KOPT-K1 (cell line): ENCODE measurements around the gene RBM26.
"Not testable (repeated sequence)": the region's sequence is repeated elsewhere in the genome, so short reads cannot be mapped to it uniquely, and the experiment has no call there.

Source experiments
- H3K27ac ChIP-seq: fragments of 200-600 bp; sonication (generic); 2 replicates; pipeline ENCODE4 v1.5.1; 2016; ENCODE audit warnings: antibody characterized with exemption, mild to moderate bottlenecking, low read depth, low read length; ENCODE audit not compliant: poor library complexity, severe bottlenecking
- H3K36me3 ChIP-seq: fragments of 200-600 bp; sonication (generic); 2 replicates; pipeline ENCODE4 v1.5.1; 2017; ENCODE audit warnings: antibody characterized with exemption, mild to moderate bottlenecking, low read length, moderate library complexity; ENCODE audit not compliant: insufficient read depth
- H3K9me3 ChIP-seq: fragments of 200-600 bp; sonication (generic); 2 replicates; pipeline ENCODE4 v1.5.1; 2017; ENCODE audit warnings: antibody characterized with exemption, low read length, mild to moderate bottlenecking; ENCODE audit not compliant: insufficient read depth, poor library complexity, severe bottlenecking

Gene RBM26

GRCh38 chr13:79349608-79350007 lies 56.4 kb downstream of the RBM26 start:
- peaks cover 100% of the 10 kb centered on the region for H3K36me3 ChIP-seq
- H3K9me3 ChIP-seq, H3K27ac ChIP-seq: not testable (repeated sequence)

GRCh38 chr13:79349011-79349410 lies 57.0 kb downstream of the RBM26 start:
- Histone ChIP-seq H3K36me3 (peaks cover 100% of the 10 kb centered on the region), H3K27ac (no peak overlapping the region), H3K9me3 (no peaks in the 10 kb centered on the region)

- H3K27ac ChIP-seq = no peak overlapping the region
- H3K36me3 ChIP-seq = peaks cover 100% of the 10 kb centered on the region
- H3K9me3 ChIP-seq = no peaks in the 10 kb centered on the region
Measured at GRCh38 chr13:79346300-79346914, 59.6 kb downstream of the RBM26 start.

- H3K36me3 ChIP-seq = peaks cover 100% of the 10 kb centered on the region
- no peak overlapping the region for H3K27ac ChIP-seq
- no peaks in the 10 kb centered on the region for H3K9me3 ChIP-seq
Measured at GRCh38 chr13:79341202-79341601, 64.9 kb downstream of the RBM26 start.

- Histone ChIP-seq H3K27ac (no peak overlapping the region), H3K9me3 (no peaks in the 10 kb centered on the region), H3K36me3 (peaks cover 100% of the 10 kb centered on the region)
Measured at GRCh38 chr13:79340490-79340889, 65.6 kb downstream of the RBM26 start.

- H3K36me3 ChIP-seq = peaks cover 100% of the 10 kb centered on the region
- no peak overlapping the region for H3K27ac ChIP-seq
Measured at GRCh38 chr13:79338343-79338742, 67.7 kb downstream of the RBM26 start.

GRCh38 chr13:79336966-79337365 lies 69.1 kb downstream of the RBM26 start:
- Histone ChIP-seq H3K36me3 (peaks cover 100% of the 10 kb centered on the region), H3K27ac (no peak overlapping the region), H3K9me3 (no peaks in the 10 kb centered on the region)

More at GRCh38 chr13:79338343-79338742, 67.7 kb downstream of the RBM26 start:
- H3K9me3 ChIP-seq = no peaks in the 10 kb centered on the region

GRCh38 chr13:79328510-79328909 lies 77.5 kb downstream of the RBM26 start:
- Histone ChIP-seq H3K36me3 (peaks cover 98% of the 10 kb centered on the region), H3K27ac (no peak overlapping the region), H3K9me3 (no peaks in the 10 kb centered on the region)

GRCh38 chr13:79320433-79320832 lies 85.6 kb downstream of the RBM26 start:
- peaks cover 98% of the 10 kb centered on the region for H3K36me3 ChIP-seq
- no peaks in the 10 kb centered on the region for H3K9me3 ChIP-seq
- no peak overlapping the region for H3K27ac ChIP-seq

- Histone ChIP-seq H3K36me3 (peaks cover 96% of the 10 kb centered on the region), H3K27ac (no peak overlapping the region), H3K9me3 (no peaks in the 10 kb centered on the region)
Measured at GRCh38 chr13:79318664-79319063, 87.4 kb downstream of the RBM26 start.

GRCh38 chr13:79317856-79318255 lies 88.2 kb downstream of the RBM26 start:
- Histone ChIP-seq H3K36me3 (peaks cover 94% of the 10 kb centered on the region), H3K9me3 (no peaks in the 10 kb centered on the region), H3K27ac (no peak overlapping the region)

GRCh38 chr13:79314652-79315051 lies 91.4 kb downstream of the RBM26 start:
- H3K36me3 ChIP-seq = peaks cover 69% of the 10 kb centered on the region
- no peak overlapping the region for H3K27ac ChIP-seq
- H3K9me3 ChIP-seq = no peaks in the 10 kb centered on the region

GRCh38 chr13:79312340-79312855 lies 93.7 kb downstream of the RBM26 start:
- no peaks in the 10 kb centered on the region for H3K9me3 ChIP-seq
- H3K36me3 ChIP-seq = peaks cover 47% of the 10 kb centered on the region
- H3K27ac ChIP-seq = no peak overlapping the region

- no peaks in the 10 kb centered on the region for H3K9me3 ChIP-seq
- peaks cover 37% of the 10 kb centered on the region for H3K36me3 ChIP-seq
- no peak overlapping the region for H3K27ac ChIP-seq
Measured at GRCh38 chr13:79311386-79311785, 94.7 kb downstream of the RBM26 start.

- H3K36me3 ChIP-seq = peaks cover 22% of the 10 kb centered on the region
- no peak overlapping the region for H3K27ac ChIP-seq
- H3K9me3 ChIP-seq = no peaks in the 10 kb centered on the region
Measured at GRCh38 chr13:79309690-79310089, 96.4 kb downstream of the RBM26 start.

- Histone ChIP-seq H3K36me3 (0 out of 2 replicates have a peak, but pooled peaks cover 7% of the 10 kb centered on the region), H3K9me3 (no peaks in the 10 kb centered on the region), H3K27ac (no peak overlapping the region)
Measured at GRCh38 chr13:79307866-79308298, 98.2 kb downstream of the RBM26 start.
